ENCODE results near the gene ANO2. TPM values are rescaled to one million over a fixed set of nuclear protein-coding genes. Genes with fewer than 3 reads are reported as not detected.

The ANO2 gene
- total and polyA plus RNA-seq, 7 experiments from 2014 or later, result not detected

- Mint-ChIP-seq H3K4me1 (no peaks in the 10 kb centered on the region), H3K4me3 (no peak overlapping the region), H3K27me3 (peaks cover 0 to 7% (median 3%) of the 10 kb centered on the region in 5 donors), H3K27ac (no peak overlapping the region), H3K36me3 (no peaks in the 10 kb centered on the region), H3K9me3 (peaks cover 0 to 5% (median 0%) of the 10 kb centered on the region in 11 donors)
- intact Hi-C loops (cut with micrococcal nuclease), result no loop called here
- ChIA-PET CTCF (no interaction called here), POLR2A (no interaction called here)
- ATAC-seq, result no peak
- H3K27ac ChIP-seq (ENCODE audit: low read depth, low read length), result no peak overlapping the region
- H3K4me3 ChIP-seq (ENCODE audit: low read length), result no peak overlapping the region
- no peak for DNase-seq
- no peaks in the 10 kb centered on the region for H3K4me1 ChIP-seq (ENCODE audit: control insufficient read depth in 2 of 2, insufficient read depth in 2 of 2, low read length in 2 of 2)
- no peaks in the 10 kb centered on the region for H3K36me3 ChIP-seq (ENCODE audit: control insufficient read depth in 2 of 3, insufficient read depth in 3 of 3, low read length in 3 of 3)
- no peaks in the 10 kb centered on the region for H3K9me3 ChIP-seq (ENCODE audit: control insufficient read depth in 2 of 3, low read length in 3 of 3)
- H3K27me3 ChIP-seq (ENCODE audit: control insufficient read depth in 2 of 2, insufficient read depth in 2 of 2, low read length in 2 of 2), result no peaks in the 10 kb centered on the region
Observed at GRCh38 chr12:5588176-5588575, 356.9 kb downstream of the ANO2 start.

GRCh38 chr12:5587711-5588121 is 357.3 kb downstream of the ANO2 start:
- Mint-ChIP-seq H3K27ac (no peak overlapping the region), H3K4me1 (peaks cover 0 to 2% (median 0%) of the 10 kb centered on the region in 7 donors)
- no peaks in the 10 kb centered on the region for H3K27me3 ChIP-seq (ENCODE audit: control insufficient read depth in 2 of 2, insufficient read depth in 2 of 2, low read length in 2 of 2)

DNA sequence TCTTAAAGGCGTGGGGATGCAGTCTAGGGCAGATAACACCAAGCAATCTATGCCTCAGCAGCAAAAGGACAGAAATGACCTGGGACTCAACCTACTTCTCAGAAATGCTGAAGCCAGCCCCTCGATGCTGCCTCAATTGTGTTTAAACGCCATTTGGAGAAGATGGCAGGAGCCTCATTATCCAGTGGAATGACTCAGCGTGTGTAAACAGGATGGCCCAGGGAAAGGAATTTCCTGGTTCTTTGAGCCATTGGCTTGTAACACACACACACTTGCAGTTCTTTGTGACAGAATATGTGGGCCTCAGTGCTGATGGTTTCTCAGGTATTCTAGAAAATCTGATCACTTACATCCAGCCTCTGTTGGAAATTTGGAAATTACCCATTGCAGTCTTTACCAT is 358.9 kb downstream of the ANO2 start:
- Histone ChIP-seq H3K4me3 (ENCODE audit: low read length) (no peak overlapping the region), H3K9me3 (ENCODE audit: control insufficient read depth in 2 of 3, low read length in 3 of 3) (no peaks in the 10 kb centered on the region), H3K4me1 (ENCODE audit: control insufficient read depth in 2 of 2, insufficient read depth in 2 of 2, low read length in 2 of 2) (no peaks in the 10 kb centered on the region), H3K36me3 (ENCODE audit: control insufficient read depth in 2 of 3, insufficient read depth in 3 of 3, low read length in 3 of 3) (no peaks in the 10 kb centered on the region), H3K27ac (ENCODE audit: low read depth, low read length) (no peak overlapping the region), H3K27me3 (ENCODE audit: control insufficient read depth in 2 of 2, insufficient read depth in 2 of 2, low read length in 2 of 2) (no peaks in the 10 kb centered on the region)
- Mint-ChIP-seq H3K36me3 (no peaks in the 10 kb centered on the region), H3K9me3 (peaks cover 0 to 3% (median 0%) of the 10 kb centered on the region in 11 donors), H3K27me3 (peaks cover 0 to 7% (median 0%) of the 10 kb centered on the region in 5 donors), H3K4me1 (peaks cover 0 to 2% (median 0%) of the 10 kb centered on the region in 7 donors), H3K4me3 (no peak overlapping the region), H3K27ac (no peak overlapping the region)
- intact Hi-C loops (cut with micrococcal nuclease), result no loop called here
- ATAC-seq (no peak), DNase-seq (no peak)
- CTCF ChIA-PET, result no interaction called here
- POLR2A ChIA-PET, result no interaction called here

More at GRCh38 chr12:5587711-5588121, 357.3 kb downstream of the ANO2 start:
- ATAC-seq, result no peak
- no peak for DNase-seq
- H3K36me3 Mint-ChIP-seq, result no peaks in the 10 kb centered on the region
- intact Hi-C loops (cut with micrococcal nuclease), result no loop called here
- H3K4me3 Mint-ChIP-seq, result no peak overlapping the region
- no peaks in the 10 kb centered on the region for H3K4me1 ChIP-seq (ENCODE audit: control insufficient read depth in 2 of 2, insufficient read depth in 2 of 2, low read length in 2 of 2)
- H3K9me3 ChIP-seq (ENCODE audit: control insufficient read depth in 2 of 3, low read length in 3 of 3), result no peaks in the 10 kb centered on the region
- peaks cover 0 to 5% (median 0%) of the 10 kb centered on the region in 11 donors for H3K9me3 Mint-ChIP-seq
- peaks cover 0 to 7% (median 4%) of the 10 kb centered on the region in 5 donors for H3K27me3 Mint-ChIP-seq
- H3K4me3 ChIP-seq (ENCODE audit: low read length), result no peak overlapping the region
- ChIA-PET POLR2A (no interaction called here), CTCF (no interaction called here)
- H3K27ac ChIP-seq (ENCODE audit: low read depth, low read length), result no peak overlapping the region
- no peaks in the 10 kb centered on the region for H3K36me3 ChIP-seq (ENCODE audit: control insufficient read depth in 2 of 3, insufficient read depth in 3 of 3, low read length in 3 of 3)

DNA sequence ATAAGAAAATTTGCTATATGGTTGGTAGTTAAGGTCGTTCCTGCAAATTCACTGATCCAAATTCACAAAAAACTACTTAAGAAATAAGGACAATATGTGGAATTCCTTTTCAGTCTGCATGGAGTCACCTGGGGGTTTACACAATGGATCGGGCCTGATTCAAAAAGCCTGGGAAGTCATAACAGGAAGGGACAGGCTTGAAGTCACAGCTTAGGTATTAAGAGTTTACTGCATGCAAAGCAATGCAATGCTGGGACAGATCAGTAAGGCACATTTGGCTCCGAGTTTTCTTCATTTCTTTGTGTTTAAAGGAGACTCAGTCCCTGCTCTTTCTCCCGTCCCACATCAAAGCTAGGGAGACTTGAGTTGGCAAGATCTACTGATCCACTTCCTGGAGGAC is 359.9 kb downstream of the ANO2 start:
- no peak overlapping the region for H3K27ac ChIP-seq (ENCODE audit: low read depth, low read length)
- ChIA-PET POLR2A (no interaction called here), CTCF (no interaction called here)
- no peak for DNase-seq
- H3K27me3 ChIP-seq (ENCODE audit: control insufficient read depth in 2 of 2, insufficient read depth in 2 of 2, low read length in 2 of 2), result no peaks in the 10 kb centered on the region
- Mint-ChIP-seq H3K4me1 (peaks cover 0 to 2% (median 0%) of the 10 kb centered on the region in 7 donors), H3K9me3 (peaks cover 0 to 3% (median 0%) of the 10 kb centered on the region in 11 donors), H3K27ac (no peak overlapping the region), H3K36me3 (no peaks in the 10 kb centered on the region), H3K4me3 (no peak overlapping the region), H3K27me3 (peaks cover 0 to 7% (median 0%) of the 10 kb centered on the region in 5 donors)
- no peaks in the 10 kb centered on the region for H3K36me3 ChIP-seq (ENCODE audit: control insufficient read depth in 2 of 3, insufficient read depth in 3 of 3, low read length in 3 of 3)
- H3K4me3 ChIP-seq (ENCODE audit: low read length), result no peak overlapping the region
- no peaks in the 10 kb centered on the region for H3K4me1 ChIP-seq (ENCODE audit: control insufficient read depth in 2 of 2, insufficient read depth in 2 of 2, low read length in 2 of 2)
- no peak for ATAC-seq
- H3K9me3 ChIP-seq (ENCODE audit: control insufficient read depth in 2 of 3, low read length in 3 of 3), result no peaks in the 10 kb centered on the region
- intact Hi-C loops (cut with micrococcal nuclease), result no loop called here

DNA sequence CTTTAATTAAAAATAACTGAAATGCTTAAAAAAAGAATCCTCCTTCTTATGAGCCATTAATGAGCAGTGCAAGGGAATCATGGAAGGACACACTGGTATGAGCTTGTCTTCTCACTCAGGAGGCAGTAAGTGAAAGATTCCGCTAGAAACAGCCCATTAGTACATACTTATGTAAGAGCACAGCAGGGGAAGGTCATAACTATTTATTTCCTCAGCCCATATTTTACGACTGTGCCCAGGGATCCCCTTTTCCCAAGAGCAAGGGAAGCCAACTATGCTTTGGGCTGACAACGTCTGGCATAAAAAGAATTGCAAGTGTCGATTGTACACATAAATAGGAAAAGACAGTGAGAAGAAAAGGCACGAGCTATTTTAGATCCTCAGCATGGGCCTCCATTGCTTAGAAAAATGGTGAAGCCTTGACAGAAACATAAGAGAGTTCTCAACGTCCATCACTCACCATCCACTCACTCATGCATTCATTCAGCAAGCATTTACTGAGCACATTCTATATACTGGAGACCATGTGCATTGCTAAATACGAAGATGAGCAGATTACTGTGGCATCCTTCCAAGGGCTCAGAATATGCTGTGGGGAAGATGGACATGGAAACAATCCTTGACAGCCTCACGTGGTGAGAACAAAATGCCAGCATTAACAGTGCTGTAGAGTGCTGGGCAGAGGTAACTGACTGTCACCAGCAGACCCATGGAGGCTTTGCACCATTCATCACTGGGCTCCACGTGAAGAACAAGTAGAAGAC is 360.5 kb downstream of the ANO2 start:
- Histone ChIP-seq H3K27me3 (ENCODE audit: control insufficient read depth in 2 of 2, insufficient read depth in 2 of 2, low read length in 2 of 2) (no peaks in the 10 kb centered on the region), H3K4me1 (ENCODE audit: control insufficient read depth in 2 of 2, insufficient read depth in 2 of 2, low read length in 2 of 2) (no peaks in the 10 kb centered on the region), H3K27ac (ENCODE audit: low read depth, low read length) (no peak overlapping the region), H3K4me3 (ENCODE audit: low read length) (no peak overlapping the region), H3K9me3 (ENCODE audit: control insufficient read depth in 2 of 3, low read length in 3 of 3) (no peaks in the 10 kb centered on the region), H3K36me3 (ENCODE audit: control insufficient read depth in 2 of 3, insufficient read depth in 3 of 3, low read length in 3 of 3) (no peaks in the 10 kb centered on the region)
- Mint-ChIP-seq H3K36me3 (no peaks in the 10 kb centered on the region), H3K4me1 (peaks cover 0 to 2% (median 0%) of the 10 kb centered on the region in 7 donors), H3K27ac (no peak overlapping the region), H3K4me3 (no peak overlapping the region), H3K9me3 (peaks cover 0 to 3% (median 0%) of the 10 kb centered on the region in 11 donors), H3K27me3 (peaks cover 0 to 11% (median 0%) of the 10 kb centered on the region in 5 donors)
- CTCF ChIA-PET, result no interaction called here
- POLR2A ChIA-PET, result no interaction called here
- DNase-seq (no peak), ATAC-seq (no peak)
- intact Hi-C loops (cut with micrococcal nuclease), result no loop called here

DNA sequence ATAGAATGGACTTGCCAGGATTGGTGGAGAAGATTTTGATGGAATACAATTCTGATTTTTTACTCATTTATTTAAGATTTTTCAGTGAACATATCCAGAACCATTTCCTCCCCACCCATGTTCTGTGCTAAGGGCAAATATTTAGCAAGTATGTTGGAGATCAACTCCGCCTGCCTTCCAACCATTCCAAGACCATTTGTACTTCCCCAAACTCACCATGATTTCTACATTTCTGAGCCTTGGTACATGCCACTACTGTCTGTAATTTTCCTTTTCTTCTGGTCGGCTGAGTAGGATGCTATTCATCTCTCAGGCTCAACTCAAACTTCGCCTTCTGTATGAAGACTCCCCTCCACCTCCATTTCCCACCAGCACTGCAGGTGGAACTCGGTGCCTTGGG is 362.5 kb downstream of the ANO2 start:
- Histone ChIP-seq H3K9me3 (ENCODE audit: control insufficient read depth in 2 of 3, low read length in 3 of 3) (no peaks in the 10 kb centered on the region), H3K4me1 (ENCODE audit: control insufficient read depth in 2 of 2, insufficient read depth in 2 of 2, low read length in 2 of 2) (no peaks in the 10 kb centered on the region), H3K4me3 (ENCODE audit: low read length) (no peak overlapping the region), H3K27me3 (ENCODE audit: control insufficient read depth in 2 of 2, insufficient read depth in 2 of 2, low read length in 2 of 2) (no peaks in the 10 kb centered on the region), H3K27ac (ENCODE audit: low read depth, low read length) (no peak overlapping the region), H3K36me3 (ENCODE audit: control insufficient read depth in 2 of 3, insufficient read depth in 3 of 3, low read length in 3 of 3) (no peaks in the 10 kb centered on the region)
- intact Hi-C loops (cut with micrococcal nuclease), result no loop called here
- Mint-ChIP-seq H3K9me3 (no peaks in the 10 kb centered on the region), H3K36me3 (no peaks in the 10 kb centered on the region), H3K27me3 (peaks cover 0 to 12% (median 0%) of the 10 kb centered on the region in 5 donors), H3K4me3 (no peak overlapping the region), H3K4me1 (peaks cover 0 to 2% (median 0%) of the 10 kb centered on the region in 7 donors), H3K27ac (no peak overlapping the region)
- ChIA-PET POLR2A (no interaction called here), CTCF (no interaction called here)
- no peak for DNase-seq
- no peak for ATAC-seq

GRCh38 chr12:5582018-5582417 is 363.0 kb downstream of the ANO2 start:
- H3K27me3 ChIP-seq (ENCODE audit: control insufficient read depth in 2 of 2, insufficient read depth in 2 of 2, low read length in 2 of 2), result no peaks in the 10 kb centered on the region
- H3K4me1 ChIP-seq (ENCODE audit: control insufficient read depth in 2 of 2, insufficient read depth in 2 of 2, low read length in 2 of 2), result no peaks in the 10 kb centered on the region
- H3K4me1 Mint-ChIP-seq, result peaks cover 0 to 2% (median 0%) of the 10 kb centered on the region in 7 donors
- DNase-seq (no peak), ATAC-seq (no peak)
- no peak overlapping the region for H3K4me3 ChIP-seq (ENCODE audit: low read length)
- ChIA-PET CTCF (no interaction called here), POLR2A (no interaction called here)
- intact Hi-C loops (cut with micrococcal nuclease), result no loop called here
- no peaks in the 10 kb centered on the region for H3K9me3 Mint-ChIP-seq
- H3K36me3 Mint-ChIP-seq, result no peaks in the 10 kb centered on the region
- no peak overlapping the region for H3K27ac ChIP-seq (ENCODE audit: low read depth, low read length)
- H3K36me3 ChIP-seq (ENCODE audit: control insufficient read depth in 2 of 3, insufficient read depth in 3 of 3, low read length in 3 of 3), result no peaks in the 10 kb centered on the region
- H3K27me3 Mint-ChIP-seq, result peaks cover 0 to 12% (median 0%) of the 10 kb centered on the region in 5 donors
- H3K9me3 ChIP-seq (ENCODE audit: control insufficient read depth in 2 of 3, low read length in 3 of 3), result no peaks in the 10 kb centered on the region
- H3K4me3 Mint-ChIP-seq, result no peak overlapping the region
- no peak overlapping the region for H3K27ac Mint-ChIP-seq

Data from naive thymus-derived CD4-positive, alpha-beta T cell (primary cell).